ENCODE data around the gene TNFRSF4.

Gene TNFRSF4

DNA sequence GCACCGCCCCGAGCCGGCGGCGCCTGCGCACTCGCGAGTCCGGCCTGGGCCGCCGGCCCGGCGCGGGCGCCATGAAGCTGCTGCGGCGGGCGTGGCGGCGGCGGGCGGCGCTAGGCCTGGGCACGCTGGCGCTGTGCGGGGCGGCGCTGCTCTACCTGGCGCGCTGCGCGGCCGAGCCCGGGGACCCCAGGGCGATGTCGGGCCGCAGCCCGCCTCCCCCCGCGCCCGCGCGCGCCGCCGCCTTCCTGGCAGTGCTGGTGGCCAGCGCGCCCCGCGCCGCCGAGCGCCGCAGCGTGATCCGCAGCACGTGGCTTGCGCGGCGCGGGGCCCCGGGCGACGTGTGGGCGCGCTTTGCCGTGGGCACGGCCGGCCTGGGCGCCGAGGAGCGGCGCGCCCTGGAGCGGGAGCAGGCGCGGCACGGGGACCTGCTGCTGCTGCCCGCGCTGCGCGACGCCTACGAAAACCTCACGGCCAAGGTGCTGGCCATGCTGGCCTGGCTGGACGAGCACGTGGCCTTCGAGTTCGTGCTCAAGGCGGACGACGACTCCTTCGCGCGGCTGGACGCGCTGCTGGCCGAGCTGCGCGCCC is 18.3 kb upstream of the TNFRSF4 start, which contains the start of gene B3GALT6:
B3GALT6 (plus strand) TSS at position 30 of the 588 bp plus-strand sequence; CDS start at position 72, 42 bp downstream.
- DNase-seq: no peak

DNA sequence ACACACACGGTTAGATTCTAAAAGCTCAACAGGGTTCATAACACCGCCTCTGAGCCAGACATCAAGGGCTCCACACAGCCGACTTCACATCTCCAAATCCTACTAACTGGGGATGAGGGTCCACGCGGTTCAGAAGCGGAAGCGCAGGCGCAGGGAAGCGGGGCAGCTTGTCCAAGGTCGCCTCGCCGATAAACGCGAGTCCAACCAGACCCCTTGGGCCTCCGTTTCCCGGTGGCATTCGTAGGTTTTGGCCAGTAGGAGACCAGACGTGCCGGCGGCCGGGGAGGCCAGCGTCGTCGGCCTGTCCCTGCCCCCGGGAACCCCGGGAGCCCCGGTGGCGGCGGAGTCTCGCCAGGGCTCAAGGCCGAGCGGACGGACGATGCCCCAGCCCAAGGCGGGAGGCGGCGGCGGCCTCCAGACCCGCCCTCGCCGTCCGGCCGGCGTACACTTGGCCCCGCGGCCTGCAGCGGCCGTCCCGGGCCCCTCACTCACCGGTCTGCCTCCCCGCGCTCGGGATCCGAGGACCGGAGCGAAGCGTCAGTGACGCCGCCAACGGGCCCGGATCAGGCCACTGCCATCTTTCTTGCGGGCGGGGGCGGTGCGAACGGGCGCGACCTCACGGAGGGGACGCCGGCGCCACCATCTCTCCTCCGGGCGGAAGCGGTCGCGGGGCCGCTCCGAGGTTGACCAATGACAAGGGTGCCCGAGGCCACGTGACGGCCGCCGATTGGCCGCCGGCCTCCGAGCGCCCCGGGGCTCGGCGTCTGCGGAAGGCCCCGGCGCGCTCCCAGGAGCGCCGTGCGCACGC is 17.7 kb upstream of the TNFRSF4 start, which contains the start of gene SDF4:
SDF4 (minus strand) TSS at position 602 of the 808 bp plus-strand sequence. CDS start 3,229 bp downstream, outside the sequence.
- DNase-seq: peak; percentile 97

DNA sequence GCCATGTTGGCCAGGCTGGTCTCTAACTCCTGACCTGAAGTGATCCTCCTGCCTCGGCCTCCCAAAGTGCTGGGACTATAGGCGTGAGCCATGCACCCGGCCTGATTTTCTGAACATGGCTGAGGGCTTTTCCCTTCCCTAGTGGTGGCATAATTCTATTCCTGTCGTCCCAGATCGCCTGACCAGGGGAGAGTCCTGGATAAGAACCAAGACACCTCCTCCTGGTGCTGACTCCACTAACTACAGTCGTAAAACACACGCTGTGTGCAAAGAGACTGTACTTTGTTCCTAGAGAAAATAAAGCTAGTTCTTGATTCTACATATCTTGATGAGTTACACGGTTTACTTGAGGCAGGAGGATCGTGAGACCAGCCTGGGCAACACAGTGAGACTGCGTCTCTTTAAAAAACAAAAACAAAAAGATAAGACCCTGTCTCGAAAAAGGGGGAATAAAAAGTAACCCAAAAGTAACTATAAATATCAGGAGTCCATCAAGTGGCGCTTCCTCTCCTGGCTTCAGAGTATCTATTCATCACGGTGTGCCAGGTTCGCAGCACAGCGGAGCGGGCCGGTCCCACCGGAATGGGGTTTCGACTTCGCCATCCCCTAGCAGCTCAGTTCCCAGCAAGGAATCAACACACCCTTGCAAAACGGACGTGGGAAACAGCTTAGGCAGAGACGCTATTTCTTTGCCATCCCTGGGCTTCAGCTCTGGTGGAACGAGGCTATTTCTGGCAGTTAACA is 16.9 kb upstream of the TNFRSF4 start:
- peak; percentile 69 for DNase-seq

DNA sequence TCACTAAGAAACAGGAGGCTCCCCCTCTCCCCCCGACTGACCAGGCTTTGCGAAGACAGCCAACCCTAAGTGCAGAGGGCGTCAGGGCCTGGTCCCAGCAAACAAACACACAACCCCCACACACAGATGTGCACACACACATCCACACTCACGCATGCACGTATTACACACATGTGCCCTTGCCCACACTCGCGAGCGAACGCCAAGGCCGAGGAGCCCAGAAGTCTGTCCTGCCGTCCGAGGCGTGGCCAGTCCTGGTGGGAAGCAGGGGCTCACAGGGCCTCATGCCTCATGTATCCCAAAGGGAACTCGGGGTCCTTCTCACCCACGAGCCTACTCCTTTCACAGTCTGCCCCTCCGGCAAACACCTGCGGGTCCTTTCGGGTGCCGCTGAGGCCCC is 15.8 kb upstream of the TNFRSF4 start:
- DNase-seq: no peak

DNA sequence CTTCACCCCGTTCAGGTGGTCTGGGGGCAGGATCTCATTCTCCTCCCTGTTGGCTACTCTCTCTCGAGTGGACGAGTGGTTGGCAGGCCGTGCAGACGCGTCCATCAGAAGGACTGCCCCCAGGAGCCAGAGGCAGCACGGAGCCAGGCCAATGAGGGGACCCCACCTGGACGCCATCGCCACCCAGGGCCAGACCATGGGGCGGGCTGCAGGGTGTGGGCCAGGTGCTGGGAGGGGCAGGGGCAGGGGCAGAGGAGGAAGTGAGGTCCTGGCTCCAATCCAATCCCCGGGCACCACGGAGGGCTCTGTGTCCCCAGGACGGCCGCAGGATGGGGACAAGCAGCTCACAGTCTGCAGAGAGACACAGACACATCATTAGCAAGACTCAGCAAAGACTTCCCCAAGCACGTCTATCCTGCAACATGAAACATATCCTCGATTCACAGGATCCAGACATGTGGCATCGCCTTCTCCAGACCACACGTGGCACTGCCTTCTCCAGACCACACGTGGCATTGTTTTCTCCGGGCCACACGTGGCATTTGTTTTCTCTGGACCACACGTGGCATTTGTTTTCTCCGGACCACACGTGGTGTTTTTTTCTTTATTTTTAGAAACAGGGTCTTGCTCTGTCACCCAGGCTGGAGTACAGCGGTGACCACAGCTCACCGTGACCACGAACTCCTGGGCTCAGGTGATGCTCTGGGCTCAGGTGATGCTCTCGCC is 14.8 kb upstream of the TNFRSF4 start:
- no peak for DNase-seq

- no peak for DNase-seq
These were observed 14.2 kb upstream of the TNFRSF4 start for GRCh38 chr1:1228187-1228586.

DNA sequence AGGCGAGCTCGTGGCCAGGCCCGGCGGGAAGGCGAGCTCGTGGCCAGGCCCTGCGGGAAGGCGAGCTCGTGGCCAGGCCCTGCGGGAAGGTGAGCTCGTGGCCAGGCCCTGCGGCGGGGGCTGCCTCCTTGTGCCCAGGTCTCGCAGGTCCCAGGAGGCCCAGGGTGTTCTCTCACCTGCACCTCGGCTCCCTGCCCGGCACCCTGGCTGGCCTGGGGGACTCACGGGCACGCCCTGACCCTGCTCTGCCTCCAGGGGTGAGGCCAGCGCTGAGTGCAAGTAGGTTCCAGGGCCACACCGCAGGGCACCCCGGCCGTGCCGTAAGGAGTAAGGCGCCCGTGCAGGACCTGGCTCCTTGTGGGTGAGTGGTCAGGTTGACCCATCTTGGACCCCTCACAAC is 13.4 kb upstream of the TNFRSF4 start:
- no peak for DNase-seq

DNA sequence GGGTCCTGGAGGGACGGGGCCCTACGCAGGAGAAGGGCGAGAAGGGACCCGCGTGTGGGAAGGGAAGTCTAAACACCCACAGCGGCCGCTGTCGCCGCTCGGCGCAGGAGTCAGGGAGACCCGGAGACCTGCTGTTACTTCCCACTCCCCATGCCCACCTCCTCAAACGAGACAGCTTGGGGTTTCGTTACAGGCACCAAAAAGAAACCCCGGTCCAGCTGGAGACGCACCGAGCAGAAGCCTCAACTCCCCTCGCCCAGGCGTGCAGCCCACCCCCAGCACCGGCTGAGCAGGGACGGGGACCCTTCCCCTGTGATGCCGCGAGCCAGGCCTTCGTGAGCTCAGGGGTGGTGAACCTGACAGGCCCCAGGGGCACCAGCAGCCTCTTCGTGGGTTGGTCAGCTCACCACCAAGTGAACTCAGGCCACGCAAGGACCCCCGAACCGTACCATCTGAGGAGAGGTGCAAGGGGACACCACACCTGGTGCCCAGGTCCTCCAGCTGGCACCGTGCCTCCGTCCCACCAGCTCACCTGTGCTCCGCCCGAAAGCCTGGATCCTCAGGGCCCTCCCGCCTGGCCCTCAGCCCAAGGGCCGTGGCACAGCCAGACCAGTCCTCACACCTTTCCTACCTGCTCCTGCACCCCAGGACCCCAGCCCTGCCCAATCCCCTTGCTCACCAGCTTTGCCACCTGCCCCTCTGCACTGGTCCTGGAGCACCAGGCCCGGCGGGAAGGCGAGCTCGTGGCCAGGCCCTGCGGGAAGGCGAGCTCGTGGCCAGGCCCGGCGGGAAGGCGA is 12.8 kb upstream of the TNFRSF4 start:
- DNase-seq: no peak

- DNase-seq: no peak
These were observed 12.0 kb upstream of the TNFRSF4 start for GRCh38 chr1:1225913-1226312.

DNA sequence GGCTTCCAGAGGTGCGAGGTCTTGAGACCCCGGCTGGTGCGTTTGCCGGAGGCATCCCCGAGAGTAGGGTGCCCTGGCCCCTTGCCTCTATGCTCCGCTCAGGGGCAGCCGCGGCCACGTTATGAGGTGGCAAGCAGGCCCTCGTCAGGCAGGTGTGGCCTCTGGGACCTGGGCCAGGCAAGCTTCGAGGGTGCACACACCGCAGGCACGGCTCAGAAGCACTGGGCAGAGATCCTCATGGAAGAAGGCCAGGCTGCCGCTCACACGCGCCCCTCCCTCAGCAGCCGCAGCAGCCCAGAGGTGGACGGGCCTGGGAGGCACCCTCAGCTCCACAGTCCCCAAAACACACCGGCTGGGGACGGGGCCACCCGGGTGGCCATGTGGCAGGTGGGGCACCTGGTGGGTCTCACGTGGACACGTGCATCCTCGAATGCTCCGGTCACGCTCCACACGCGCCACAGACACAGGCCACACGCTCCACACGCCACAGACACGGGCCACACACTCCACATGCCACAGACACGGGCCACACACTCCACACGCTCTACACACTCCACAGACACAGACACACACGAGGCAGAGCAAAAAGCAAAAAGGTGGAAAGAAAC is 11.4 kb upstream of the TNFRSF4 start:
- no peak for DNase-seq

DNA sequence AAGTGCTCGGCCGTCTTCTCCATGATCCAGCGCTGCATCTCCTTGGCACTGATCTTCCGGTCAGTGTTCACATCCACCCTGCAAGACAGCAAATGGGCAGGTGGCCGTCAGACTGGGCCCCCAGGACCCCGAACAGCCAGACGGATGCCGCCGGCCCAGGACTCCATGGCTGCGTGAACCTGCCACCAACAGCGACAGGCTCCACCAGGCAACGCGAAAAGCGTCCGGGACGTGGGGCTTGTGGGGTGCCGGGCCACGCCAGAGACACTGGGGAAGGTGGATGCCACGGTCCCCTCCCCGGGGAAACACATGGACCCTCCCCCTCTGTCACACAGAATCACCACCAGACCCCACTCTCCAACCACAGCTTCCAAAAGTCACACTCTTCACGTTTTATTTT is 9.9 kb upstream of the TNFRSF4 start:
- DNase-seq: no peak

GRCh38 chr1:1223321-1223720 is 9.4 kb upstream of the TNFRSF4 start:
- no peak for DNase-seq

- DNase-seq: no peak
These were observed 8.7 kb upstream of the TNFRSF4 start for GRCh38 chr1:1222575-1223225.

- no peak for DNase-seq
These were observed 8.1 kb upstream of the TNFRSF4 start for GRCh38 chr1:1221887-1222574.

DNA sequence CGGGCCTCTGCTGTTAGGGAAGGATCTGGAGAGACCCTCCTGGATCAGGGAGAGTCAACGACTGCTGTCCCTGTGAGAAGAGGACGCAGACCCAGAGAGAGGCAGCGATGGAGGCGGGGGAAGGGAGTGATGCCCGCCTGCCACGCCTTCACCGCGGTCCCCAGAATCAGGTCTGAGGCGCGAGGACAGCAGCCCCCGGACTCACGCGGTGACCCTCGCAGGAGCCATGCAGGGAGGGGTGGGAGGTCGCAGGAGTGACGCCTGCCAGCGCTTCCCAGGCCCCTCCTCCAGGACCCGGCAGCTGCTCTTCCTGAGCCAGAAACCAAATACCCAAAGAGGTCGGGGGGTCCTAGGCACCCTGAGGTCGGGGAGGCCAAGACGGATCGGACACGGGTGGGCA is 6.2 kb upstream of the TNFRSF4 start:
- no peak for DNase-seq

DNA sequence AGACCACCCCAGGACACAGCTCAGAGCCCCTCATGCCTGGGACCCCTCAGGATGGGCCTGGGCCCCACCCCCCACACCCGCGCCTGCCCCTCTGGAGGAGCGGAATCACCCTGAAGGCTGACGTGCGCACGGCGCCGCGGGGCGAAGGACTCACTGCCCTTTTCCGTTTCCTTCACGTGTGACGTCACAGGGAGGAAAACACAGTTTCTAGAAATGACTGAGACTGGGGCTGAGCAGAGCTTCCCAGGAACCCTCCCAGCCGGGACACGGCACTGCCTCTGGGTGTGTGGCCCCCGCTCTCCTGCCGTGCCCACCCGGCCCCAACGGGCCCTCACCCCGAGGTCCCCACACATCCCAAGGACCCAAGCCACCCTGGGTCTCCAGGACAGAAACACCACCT is 5.4 kb upstream of the TNFRSF4 start:
- DNase-seq: no peak

DNA sequence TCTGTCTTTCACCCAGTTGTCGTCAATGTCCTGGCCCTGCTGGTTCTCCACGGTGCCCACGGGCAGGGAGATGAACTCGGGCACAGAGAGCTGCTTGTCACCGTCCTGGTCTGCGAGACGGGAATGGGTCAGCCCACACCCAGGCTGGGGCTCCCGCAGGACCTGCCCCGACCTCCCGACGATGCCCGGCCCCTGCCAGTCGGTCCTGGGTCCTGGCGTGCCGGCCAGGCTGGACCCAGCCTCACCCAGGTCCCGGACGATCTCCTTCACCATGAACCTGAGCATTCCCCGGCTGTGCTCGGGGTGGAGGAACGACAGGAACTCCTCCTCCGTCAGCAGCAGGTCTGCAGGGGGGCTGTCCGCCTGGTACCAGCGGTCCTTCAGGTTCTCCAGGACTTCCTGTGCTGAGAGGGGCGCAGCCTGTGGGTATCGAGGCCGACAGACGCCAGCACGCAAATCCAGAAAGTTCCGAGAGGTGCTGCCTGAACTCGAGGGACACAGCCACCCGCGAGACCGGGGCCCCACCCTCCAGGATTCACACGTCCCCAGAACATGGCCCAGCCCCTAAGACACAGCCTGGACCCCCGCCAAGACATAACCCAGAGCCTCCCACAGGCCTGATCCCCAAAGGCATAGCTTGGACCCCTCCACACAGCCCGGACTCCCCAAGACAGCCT is 4.7 kb upstream of the TNFRSF4 start:
- DNase-seq: no peak

GRCh38 chr1:1217621-1218523 is 3.9 kb upstream of the TNFRSF4 start:
- no peak for DNase-seq

All from fibroblast of skin of right biceps (primary cell).